Activated B cell treated with CpG ODN at 0.5 μM for 24 hours (primary cell): ENCODE data around the gene SLC16A5. TPM values are rescaled to one million over a fixed set of nuclear protein-coding genes. Genes with fewer than 3 reads are reported as not detected.

ENCODE experiments used
- ATAC-seq: fragments of 200-7000 bp; cut with Tn5 transposase; one replicate; pipeline ENCODE4 v1.10.0; 2021; ENCODE audit warnings: low read depth, mild to moderate bottlenecking, moderate library complexity
- CTCF ChIA-PET: fragments of 350-600 bp; sonication (Branson Sonifier 250); formaldehyde crosslinking; loops from one replicate; lab custom pipeline; 2021; ENCODE audit warnings: antibody characterized with exemption; lab: Charles Lee
- POLR2A ChIA-PET: fragments of 350-600 bp; sonication (Branson Sonifier 250); formaldehyde crosslinking; loops from one replicate; lab custom pipeline; 2021; ENCODE audit warnings: antibody characterized with exemption; lab: Charles Lee
- DNase-seq: peaks from one replicate; pipeline ENCODE4 v3.0.0; 2022
- H3K27ac Mint-ChIP-seq: one replicate; pipeline ENCODE4 v1.8.0; 2020; ENCODE audit warnings: mixed read lengths
- H3K27me3 Mint-ChIP-seq: one replicate; pipeline ENCODE4 v1.8.0; 2021; ENCODE audit warnings: mixed read lengths
- H3K36me3 Mint-ChIP-seq: one replicate; pipeline ENCODE4 v1.8.0; 2021; ENCODE audit warnings: low read depth, mixed read lengths
- H3K4me1 Mint-ChIP-seq: one replicate; pipeline ENCODE4 v1.8.0; 2021; ENCODE audit warnings: mixed read lengths
- H3K4me3 Mint-ChIP-seq: one replicate; pipeline ENCODE4 v1.8.0; 2020; ENCODE audit warnings: mild to moderate bottlenecking, mixed read lengths
- H3K9me3 Mint-ChIP-seq: one replicate; pipeline ENCODE4 v1.8.0; 2020; ENCODE audit warnings: mixed read lengths
- CTCF ChIP-seq: fragments of 200-600 bp; IDR thresholded peaks from one replicate; pipeline ENCODE4 v1.8.0; 2022; ENCODE audit warnings: antibody characterized with exemption, mild to moderate bottlenecking
- intact Hi-C: fragments of 100-400 bp; cut with micrococcal nuclease; formaldehyde crosslinking; loops from one replicate; pipeline ENCODE4 v1.15.1; 2024
- total RNA-seq: library from RNA; stranded (reverse); gene quantifications from 2 replicates; pipeline ENCODE4 v1.2.3, GENCODE V29; 2022

SLC16A5 gene
- total RNA-seq, 1 donor from 2014 or later: 5.7 TPM

DNA sequence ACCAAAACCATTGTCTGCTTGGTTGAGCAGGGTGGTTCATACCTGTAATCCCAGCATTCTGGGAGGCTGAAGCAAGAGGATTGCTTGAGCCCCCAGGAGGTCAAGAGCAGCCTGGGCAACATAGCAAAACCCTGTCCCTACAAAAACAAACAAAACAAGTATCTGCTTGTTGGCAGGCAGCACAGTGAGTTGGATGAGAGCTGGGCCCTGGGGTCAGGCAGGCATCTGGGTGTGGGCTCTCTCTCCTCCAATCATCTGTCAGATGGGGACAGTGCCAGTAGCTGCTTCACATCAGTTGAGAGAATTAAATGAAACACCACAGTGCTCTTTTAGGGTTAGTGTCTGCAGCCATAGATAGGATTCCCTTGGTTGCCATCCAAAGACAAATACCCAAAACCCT is 27.8 kb downstream of the SLC16A5 start:
- Mint-ChIP-seq H3K27me3 (no peaks in the 10 kb centered on the region), H3K36me3 (peaks cover 9% of the 10 kb centered on the region), H3K9me3 (no peaks in the 10 kb centered on the region), H3K4me3 (no peak overlapping the region), H3K4me1 (peaks cover 71% of the 10 kb centered on the region), H3K27ac (peak overlapping the region; percentile 93)
- intact Hi-C loops: loop anchor here (10.0 kb wide), 1 partner anchor 149 kb away; the partner anchor contains the start of genes GGA3 and MRPS7
- ChIA-PET CTCF (interaction anchor here (1.4 to 8.7 kb wide), 5 partner anchors 10 to 87 kb away, joined by 3 to 192 read pairs (median 116); partner anchors contain the start of genes NT5C and NUP85), POLR2A (interaction anchor here (0.7 to 9.7 kb wide), 8 partner anchors 14 to 68 kb away, joined by 4 to 292 read pairs (median 14); partner anchors contain the start of genes JPT1, NT5C, SLC16A5 and SUMO2)
- DNase-seq (no peak), ATAC-seq (no peak)
- no peak for TF ChIP-seq CTCF

DNA sequence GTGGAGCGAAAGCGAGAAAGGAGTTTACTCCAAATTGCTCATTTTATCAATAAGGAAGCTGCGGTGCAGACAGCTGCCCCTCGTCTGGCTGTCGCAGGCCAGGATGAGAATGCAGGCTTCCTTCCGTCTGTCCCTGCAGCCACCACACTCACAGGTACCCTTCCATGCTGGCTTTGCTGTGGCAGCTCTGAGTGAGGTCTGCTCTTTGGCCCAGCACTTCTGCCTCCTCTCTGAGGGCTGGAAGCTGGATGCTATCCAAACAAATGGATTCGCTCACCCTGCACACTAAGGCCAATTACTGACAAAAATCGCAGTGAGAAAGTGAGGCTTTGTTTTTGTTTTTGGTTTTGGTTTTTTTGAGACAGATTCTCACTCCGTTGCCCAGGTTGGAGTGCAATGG is 29.0 kb downstream of the SLC16A5 start:
- CTCF ChIA-PET: interaction anchor here (1.6 to 8.7 kb wide), 4 partner anchors 14 to 155 kb away, joined by 3 to 192 read pairs (median 22); partner anchors contain the start of gene NT5C
- POLR2A ChIA-PET: interaction anchor here (0.7 to 9.7 kb wide), 8 partner anchors 13 to 145 kb away, joined by 3 to 292 read pairs (median 9); partner anchors contain the start of genes GGA3, JPT1, MRPS7 and NT5C
- H3K36me3 Mint-ChIP-seq: peaks cover 17% of the 10 kb centered on the region
- no peak overlapping the region for H3K27ac Mint-ChIP-seq
- ATAC-seq: no peak
- H3K4me1 Mint-ChIP-seq: peaks cover 64% of the 10 kb centered on the region
- DNase-seq: no peak
- no peak overlapping the region for H3K4me3 Mint-ChIP-seq
- intact Hi-C loops: loop anchor here (10.0 kb wide), 1 partner anchor 148 kb away; the partner anchor contains the start of genes GGA3 and MRPS7
- TF ChIP-seq CTCF: no peak
- no peaks in the 10 kb centered on the region for H3K27me3 Mint-ChIP-seq
- no peaks in the 10 kb centered on the region for H3K9me3 Mint-ChIP-seq

GRCh38 chr17:75118307-75118706 is 30.6 kb downstream of the SLC16A5 start:
- DNase-seq (no peak), ATAC-seq (no peak)
- no peaks in the 10 kb centered on the region for H3K9me3 Mint-ChIP-seq
- peak overlapping the region; percentile 59 for H3K27ac Mint-ChIP-seq
- H3K4me3 Mint-ChIP-seq: no peak overlapping the region
- no peak for TF ChIP-seq CTCF
- CTCF ChIA-PET: interaction anchor here (2.0 to 8.7 kb wide), 3 partner anchors 12 to 83 kb away, joined by 6 to 192 read pairs (median 37); partner anchors contain the start of gene NT5C
- H3K36me3 Mint-ChIP-seq: peaks cover 16% of the 10 kb centered on the region
- POLR2A ChIA-PET: interaction anchor here (0.5 to 9.7 kb wide), 11 partner anchors 11 to 1397 kb away, joined by 3 to 292 read pairs (median 6); partner anchors contain the start of genes GGA3, JPT1, MRPS7 and NT5C
- peaks cover 59% of the 10 kb centered on the region for H3K4me1 Mint-ChIP-seq
- no peaks in the 10 kb centered on the region for H3K27me3 Mint-ChIP-seq
- intact Hi-C loops: loop anchor here (10.0 kb wide), 1 partner anchor 146 kb away; the partner anchor contains the start of genes GGA3 and MRPS7

DNA sequence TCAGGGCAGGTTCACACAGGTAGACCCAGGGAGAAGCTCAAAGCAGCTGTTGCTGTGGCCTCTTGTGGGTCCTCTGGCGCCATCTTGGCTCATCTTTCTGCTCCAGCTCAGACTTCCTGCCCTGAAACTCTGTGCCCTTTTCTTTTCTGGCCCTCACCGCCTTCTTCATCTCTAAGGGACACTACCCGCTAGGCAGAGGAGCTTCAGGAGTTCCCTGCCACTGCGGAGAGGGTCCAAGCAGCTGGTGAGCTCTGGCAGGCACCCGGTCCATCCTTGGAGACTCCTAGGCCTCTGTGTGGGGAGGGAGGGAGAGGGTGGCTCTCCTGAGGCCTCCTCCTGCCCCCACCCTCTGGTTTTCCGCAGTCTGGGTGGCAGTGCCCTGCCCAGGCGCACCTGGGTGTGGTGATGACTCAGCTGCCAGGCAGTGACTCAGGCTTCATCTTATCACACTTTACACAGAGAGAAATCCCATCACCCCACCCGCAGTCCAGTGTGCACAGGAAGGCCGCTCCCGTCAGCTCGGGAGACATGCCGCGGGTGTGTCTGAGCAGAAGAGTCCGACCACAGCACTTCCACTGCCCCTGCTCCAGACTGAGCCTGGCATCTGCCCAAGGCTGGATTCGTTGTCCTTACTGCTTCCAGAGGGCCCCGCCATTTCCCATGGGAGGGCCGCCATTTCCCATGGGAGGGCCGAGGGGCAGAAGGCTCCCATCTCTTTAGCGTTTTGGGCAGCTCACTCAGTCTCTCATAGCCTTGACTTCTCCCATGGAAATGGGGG is 36.5 kb downstream of the SLC16A5 start:
- peaks cover 36% of the 10 kb centered on the region for H3K4me1 Mint-ChIP-seq
- no peaks in the 10 kb centered on the region for H3K9me3 Mint-ChIP-seq
- H3K4me3 Mint-ChIP-seq: no peak overlapping the region
- ATAC-seq: peak; percentile 75
- peaks cover 23% of the 10 kb centered on the region for H3K36me3 Mint-ChIP-seq
- intact Hi-C loops: no loop called here
- peak overlapping the region; percentile 41 for H3K27ac Mint-ChIP-seq
- DNase-seq: no peak
- TF ChIP-seq CTCF: no peak
- ChIA-PET CTCF (interaction anchor here (0.6 to 5.7 kb wide), 5 partner anchors 10 to 78 kb away, joined by 3 to 35 read pairs (median 3); no protein-coding TSS in a partner anchor), POLR2A (interaction anchor here (0.6 to 13.0 kb wide), 5 partner anchors 7 to 731 kb away, joined by 3 to 292 read pairs (median 4); partner anchors contain the start of genes NT5C, SUMO2 and WBP2)
- no peaks in the 10 kb centered on the region for H3K27me3 Mint-ChIP-seq
